ENCODE measurements around the gene PCGF5.

Gene PCGF5

DNA sequence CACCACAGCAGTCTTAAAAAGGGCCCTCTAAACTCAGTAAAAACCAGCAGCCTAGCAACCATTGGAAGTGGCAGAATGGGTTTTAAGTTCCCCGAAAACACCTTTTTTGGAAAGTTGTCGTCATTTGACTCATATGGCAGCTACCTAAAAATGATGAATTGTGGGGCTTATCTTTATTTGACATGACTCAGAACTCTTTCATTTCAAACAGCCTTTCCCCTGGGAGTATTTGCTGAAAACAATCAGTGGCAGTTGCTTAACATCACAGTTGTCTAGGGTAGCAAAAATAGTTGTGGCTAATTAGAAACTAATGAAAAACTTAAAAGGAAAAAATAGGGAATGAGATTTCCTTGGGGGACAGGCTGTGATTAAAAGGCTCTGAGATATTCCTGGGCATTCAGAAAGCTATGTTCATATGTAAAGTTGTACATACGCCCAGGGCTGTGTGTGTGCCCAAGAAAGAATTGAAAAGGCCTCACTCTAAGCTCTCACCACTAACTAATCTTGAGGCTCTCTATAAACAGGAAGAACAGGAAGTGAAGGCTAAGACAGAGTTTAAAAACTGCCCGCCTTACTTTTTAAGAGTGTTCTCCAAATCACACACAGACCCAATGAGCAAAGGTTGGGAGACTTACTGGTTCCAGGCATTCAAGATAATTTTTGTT is 108.0 kb downstream of the PCGF5 start:
- no peak for DNase-seq (ENCODE audit: low spot score)

Data from kidney tubule cell (primary cell).